ENCODE results near the gene ASCC1. TPM values are rescaled to one million over a fixed set of nuclear protein-coding genes. Genes with fewer than 3 reads are reported as not detected.
"Not testable (repeated sequence)": the region's sequence is repeated elsewhere in the genome, so short reads cannot be mapped to it uniquely, and the experiment has no call there.

Gene ASCC1
- total RNA-seq, 6 experiments from 2014 or later = 21.0 to 29.6 (median 25.3) TPM

GRCh38 chr10:72228318-72228751, 12.3 kb upstream of the ASCC1 start:
- Mint-ChIP-seq H3K36me3 (ENCODE audit: low read depth) (peaks cover 6% of the 10 kb centered on the region; the same call in 1 of the 2 replicates), H3K27me3 (ENCODE audit: insufficient read depth) (no peaks in the 10 kb centered on the region), H3K4me1 (ENCODE audit: low read depth) (peaks cover 4% of the 10 kb centered on the region), H3K27ac (no peak overlapping the region), H3K4me3 (no peak overlapping the region), H3K9me3 (no peaks in the 10 kb centered on the region)
- TF ChIP-seq CTCF (IDR thresholded peaks at IDR 0.05) = no peak
- no peak for DNase-seq

- no peak overlapping the region for H3K27ac Mint-ChIP-seq
- H3K4me3 Mint-ChIP-seq = no peak overlapping the region
- TF ChIP-seq CTCF (IDR thresholded peaks at IDR 0.05) = no peak
- no peak for DNase-seq
- peaks cover 7% of the 10 kb centered on the region for H3K4me1 Mint-ChIP-seq (ENCODE audit: low read depth)
- no peaks in the 10 kb centered on the region for H3K27me3 Mint-ChIP-seq (ENCODE audit: insufficient read depth)
- peaks cover under 1% of the 10 kb centered on the region; the same call in 1 of the 2 replicates for H3K36me3 Mint-ChIP-seq (ENCODE audit: low read depth)
- H3K9me3 Mint-ChIP-seq = no peaks in the 10 kb centered on the region
Observed at GRCh38 chr10:72227826-72228225, 11.8 kb upstream of the ASCC1 start.

GRCh38 chr10:72226418-72227027, 10.4 kb upstream of the ASCC1 start:
- Mint-ChIP-seq H3K27me3 (ENCODE audit: insufficient read depth) (no peaks in the 10 kb centered on the region), H3K27ac (no peak overlapping the region), H3K9me3 (no peaks in the 10 kb centered on the region), H3K4me3 (no peak overlapping the region), H3K4me1 (ENCODE audit: low read depth) (peaks cover 7% of the 10 kb centered on the region), H3K36me3 (ENCODE audit: low read depth) (no peaks in the 10 kb centered on the region)
- TF ChIP-seq CTCF (IDR thresholded peaks at IDR 0.05) = no peak
- DNase-seq = no peak

- not testable (repeated sequence) for H3K27ac Mint-ChIP-seq; H3K9me3 Mint-ChIP-seq; H3K27me3 Mint-ChIP-seq (ENCODE audit: insufficient read depth); H3K4me3 Mint-ChIP-seq; DNase-seq; H3K4me1 Mint-ChIP-seq (ENCODE audit: low read depth); H3K36me3 Mint-ChIP-seq (ENCODE audit: low read depth)
Observed at GRCh38 chr10:72224191-72224590, 8.1 kb upstream of the ASCC1 start.

- H3K4me3 Mint-ChIP-seq = no peak overlapping the region
- no peaks in the 10 kb centered on the region for H3K36me3 Mint-ChIP-seq (ENCODE audit: low read depth)
- H3K27ac Mint-ChIP-seq = no peak overlapping the region
- TF ChIP-seq CTCF (IDR thresholded peaks at IDR 0.05) = no peak
- no peak for DNase-seq
- H3K9me3 Mint-ChIP-seq = no peaks in the 10 kb centered on the region
- no peaks in the 10 kb centered on the region for H3K27me3 Mint-ChIP-seq (ENCODE audit: insufficient read depth)
- peaks cover 12% of the 10 kb centered on the region for H3K4me1 Mint-ChIP-seq (ENCODE audit: low read depth)
Observed at GRCh38 chr10:72223743-72224101, 7.6 kb upstream of the ASCC1 start.

- TF ChIP-seq CTCF (IDR thresholded peaks at IDR 0.05) = no peak
- H3K36me3 Mint-ChIP-seq (ENCODE audit: low read depth) = no peaks in the 10 kb centered on the region
- no peak for DNase-seq
Observed at GRCh38 chr10:72221278-72221677, 5.2 kb upstream of the ASCC1 start.

More at GRCh38 chr10:72221278-72221677, 5.2 kb upstream of the ASCC1 start:
- peaks cover 25% of the 10 kb centered on the region for H3K4me1 Mint-ChIP-seq (ENCODE audit: low read depth)
- no peak overlapping the region for H3K27ac Mint-ChIP-seq
- H3K9me3 Mint-ChIP-seq = no peaks in the 10 kb centered on the region
- peaks cover 2% of the 10 kb centered on the region; the same call in 1 of the 2 replicates for H3K27me3 Mint-ChIP-seq (ENCODE audit: insufficient read depth)
- no peak overlapping the region for H3K4me3 Mint-ChIP-seq
